SKM-1 treated with dmso at 0.1 percent for 144 hours (cell line): ENCODE results near the gene BIRC7.
"Not testable (repeated sequence)": the region's sequence is repeated elsewhere in the genome, so short reads cannot be mapped to it uniquely, and the experiment has no call there.

Experiments used
- DNase-seq: peaks from one replicate; lab custom pipeline; 2025; ENCODE audit not compliant: unreplicated experiment; lab: John Stamatoyannopoulos, UW

Gene BIRC7

DNA sequence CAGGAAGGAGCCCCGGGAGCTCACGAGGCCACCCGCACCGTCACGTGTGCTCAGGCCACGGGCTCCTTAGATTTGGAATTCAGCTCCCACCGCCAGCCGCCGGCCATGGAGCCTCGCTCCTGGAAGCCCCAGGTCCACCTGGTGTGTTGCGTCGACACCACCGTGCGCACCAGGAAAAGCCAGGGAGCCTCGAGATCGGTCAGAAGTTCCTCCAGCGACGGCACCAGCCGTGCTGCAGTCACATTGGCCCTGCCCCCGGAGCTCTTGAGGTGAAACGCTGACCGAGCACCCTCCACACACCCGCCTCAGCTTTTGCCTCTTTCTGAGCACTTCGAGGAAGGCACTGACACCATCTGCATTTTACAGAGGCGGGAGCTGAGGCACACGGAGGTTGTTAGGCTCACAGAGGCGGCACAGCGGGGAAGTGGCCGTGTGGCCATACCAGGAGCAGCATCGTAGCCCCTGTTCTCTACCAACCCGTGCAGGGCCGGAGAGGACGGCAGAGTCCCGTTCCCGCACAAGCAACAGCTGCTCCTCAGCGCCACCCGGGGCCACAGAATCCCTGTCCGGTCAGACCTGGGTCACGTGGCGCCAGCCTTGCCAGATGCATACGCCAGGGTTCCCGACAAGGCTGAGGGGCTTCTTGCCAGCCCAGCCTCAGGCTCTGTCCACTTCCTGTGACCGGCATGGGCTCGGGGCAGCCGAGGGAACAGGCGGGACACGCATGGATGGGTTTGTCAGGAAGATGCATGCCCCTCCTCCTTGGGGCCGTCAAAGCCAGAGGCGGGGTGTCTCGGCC is 11.0 kb downstream of the BIRC7 start:
- DNase-seq: no peak

DNA sequence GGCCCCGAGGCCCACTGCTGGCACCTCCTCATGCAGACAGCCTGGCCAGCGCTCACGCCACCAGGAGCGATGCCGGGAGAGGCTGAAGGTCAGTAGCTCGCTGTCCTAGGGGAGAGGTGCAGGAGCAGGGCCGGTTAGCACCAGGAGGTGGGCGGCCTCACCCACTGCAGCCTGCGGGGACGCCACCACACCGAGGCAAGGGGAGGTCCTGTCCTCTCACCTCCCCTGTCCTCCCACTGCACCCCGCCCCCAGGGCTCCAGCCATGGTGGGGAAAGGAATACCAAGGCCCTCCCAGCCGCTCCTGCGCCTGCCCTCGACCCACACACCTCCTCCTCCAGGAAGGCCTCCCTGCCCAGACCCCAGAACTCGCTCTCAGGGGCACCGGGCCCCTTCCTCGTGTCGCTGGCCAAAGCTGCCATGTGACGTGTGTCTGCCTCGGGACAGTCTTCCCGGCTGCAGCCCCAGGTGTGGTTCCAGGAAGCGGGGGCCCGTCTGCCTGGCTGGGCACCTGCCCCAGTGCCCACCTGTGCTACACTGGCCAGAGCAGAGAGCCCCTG is 12.0 kb downstream of the BIRC7 start:
- DNase-seq: no peak

DNA sequence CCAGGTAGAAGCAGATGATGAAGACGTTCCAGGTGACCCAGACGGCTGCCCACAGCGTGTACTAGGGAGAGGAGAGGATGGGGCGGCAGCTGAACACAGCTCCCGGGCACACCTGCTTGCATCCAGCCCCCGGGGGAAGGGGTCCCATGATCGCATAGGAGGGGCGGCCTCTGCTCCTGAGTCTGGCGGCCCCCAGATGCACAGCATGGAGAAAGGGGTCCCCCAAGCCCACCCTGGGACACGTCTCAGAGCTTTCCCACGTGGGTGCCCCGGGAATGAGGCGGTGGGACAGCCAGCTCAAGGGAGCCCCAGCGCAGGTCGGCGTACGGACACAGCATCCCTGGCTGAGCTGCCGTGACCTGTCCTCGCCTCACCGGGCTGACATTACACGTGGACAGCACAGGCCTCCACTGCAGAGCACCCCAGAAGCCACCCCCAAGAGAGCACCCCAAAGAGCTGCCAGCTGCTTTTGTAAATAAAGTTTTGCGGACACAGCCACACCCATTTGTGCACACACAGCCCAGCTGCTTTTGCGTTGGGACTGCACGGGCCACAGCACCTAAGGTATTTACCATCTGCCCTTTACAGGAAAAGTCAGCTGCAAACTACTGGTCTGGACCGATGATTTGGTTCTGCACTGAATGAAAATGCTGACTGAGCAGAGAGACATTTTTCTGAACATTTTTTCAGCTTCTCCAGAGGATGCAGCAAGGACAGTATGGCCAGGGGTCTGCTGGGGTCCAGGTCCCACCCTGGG is 13.3 kb downstream of the BIRC7 start:
- no peak for DNase-seq

DNA sequence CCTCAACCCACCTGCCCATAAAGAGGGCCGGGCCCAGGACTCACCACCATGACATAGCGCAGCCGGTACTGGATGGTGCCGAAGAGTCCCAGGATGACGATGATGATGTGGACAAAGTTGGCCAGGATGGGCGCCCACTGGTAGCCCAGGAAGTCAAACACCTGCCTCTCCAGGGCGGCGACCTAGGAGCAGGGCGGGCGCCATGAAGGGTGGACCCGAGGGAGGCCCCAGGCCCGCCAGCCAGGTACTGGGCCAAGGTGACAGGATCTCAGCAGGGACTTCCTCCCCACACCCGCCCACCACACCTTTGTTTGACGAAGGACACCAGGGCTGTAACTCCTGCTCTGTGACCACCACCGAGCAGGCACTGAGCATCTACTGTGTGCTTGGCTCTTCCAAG is 14.2 kb downstream of the BIRC7 start:
- DNase-seq: no peak

DNA sequence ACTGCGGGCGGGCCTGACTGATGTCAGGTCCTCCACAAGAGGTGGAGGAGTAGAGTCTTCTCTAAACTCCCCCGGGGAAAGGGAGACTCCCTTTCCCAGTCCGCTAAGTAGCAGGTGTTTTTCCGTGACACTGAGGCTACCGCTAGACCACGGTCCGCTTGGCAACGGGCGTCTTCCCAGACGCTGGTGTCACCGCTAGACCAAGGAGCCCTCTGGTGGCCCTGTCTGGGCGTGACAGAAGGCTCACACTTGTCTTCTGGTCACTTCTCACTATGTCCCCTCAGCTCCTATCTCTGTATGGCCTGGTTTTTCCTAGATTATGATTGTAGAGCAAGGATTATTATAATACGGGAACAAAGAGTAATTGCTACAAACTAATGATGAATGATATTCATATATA is 15.6 kb downstream of the BIRC7 start:
- DNase-seq: not testable (repeated sequence)

DNA sequence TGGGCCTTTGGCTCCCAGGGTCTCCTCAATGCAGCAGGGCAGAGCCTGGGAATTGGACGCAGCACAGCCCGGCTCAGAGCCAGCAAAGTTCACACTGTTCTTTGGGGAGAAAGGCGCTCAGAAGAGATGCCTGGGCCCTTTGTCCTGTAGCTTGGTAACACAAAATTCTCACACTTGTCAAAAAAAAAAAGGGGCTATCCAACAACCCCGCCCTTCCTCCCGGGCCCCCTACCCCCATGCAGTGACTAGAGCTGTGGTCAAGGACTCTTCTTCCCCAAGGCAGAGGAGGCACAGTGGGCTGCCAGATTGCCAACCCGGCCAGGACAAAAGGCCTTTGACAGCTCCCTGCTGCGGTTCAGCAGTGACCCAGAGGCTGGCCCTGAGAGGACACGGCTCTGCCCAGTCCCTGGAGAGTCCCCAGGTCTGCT is 16.6 kb downstream of the BIRC7 start:
- DNase-seq: no peak

DNA sequence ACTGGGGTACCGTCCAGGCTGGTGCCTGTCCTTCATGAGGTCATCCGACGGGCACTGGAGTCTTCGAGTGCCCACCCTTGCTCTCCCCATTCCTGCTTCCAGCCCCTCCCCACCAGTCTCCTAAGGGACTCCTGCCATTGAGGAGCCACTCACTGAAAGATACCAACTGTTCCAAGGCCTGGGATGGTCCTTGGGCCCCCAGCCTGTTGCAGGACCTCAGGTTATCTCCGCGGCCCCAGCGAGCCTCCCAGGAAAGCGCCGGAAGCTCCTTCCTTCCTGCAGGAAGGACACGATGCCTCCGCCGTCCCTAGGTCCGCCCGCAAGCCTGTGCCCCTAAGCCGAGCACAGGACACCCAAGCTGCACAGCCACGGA is 17.3 kb downstream of the BIRC7 start:
- no peak for DNase-seq

DNA sequence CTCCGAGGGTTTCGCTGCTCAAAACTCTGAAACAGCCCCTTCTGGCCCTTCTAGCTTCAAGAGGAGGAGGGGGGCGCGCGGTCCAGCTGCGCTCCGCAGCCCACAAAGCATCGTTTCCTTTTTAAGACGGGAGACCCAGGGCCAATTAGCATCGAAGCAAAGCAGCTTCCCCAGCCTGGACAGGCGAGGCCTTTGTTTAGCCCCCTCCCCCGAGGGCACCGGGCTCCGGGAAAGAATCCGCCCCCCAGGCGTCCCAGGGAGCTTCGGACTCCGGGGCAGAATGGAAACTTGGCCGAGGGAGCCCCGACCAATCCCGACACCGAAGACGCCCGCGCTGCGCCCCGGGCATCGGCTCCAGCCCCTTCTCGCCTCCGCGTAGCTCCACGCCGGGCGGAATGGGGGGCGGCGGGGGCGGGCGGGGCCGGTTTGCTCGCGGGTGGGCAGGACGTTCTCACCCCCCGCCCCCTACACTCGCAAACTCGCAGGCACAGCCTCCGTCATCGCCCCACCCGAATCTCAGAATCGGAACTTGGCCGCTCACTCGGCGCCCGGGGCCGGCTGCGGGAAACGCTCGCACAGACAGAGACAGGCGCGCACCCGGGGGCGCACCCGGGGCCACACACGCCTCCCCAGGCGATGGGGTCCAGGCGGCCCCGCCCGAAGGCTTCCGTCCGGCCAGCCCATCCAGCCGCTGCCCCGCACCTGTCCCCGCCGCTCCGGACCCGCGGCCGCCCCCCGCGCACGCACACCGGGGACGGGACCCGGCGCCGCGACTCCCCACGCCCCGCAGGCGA is 17.9 kb downstream of the BIRC7 start:
- DNase-seq: no peak

DNA sequence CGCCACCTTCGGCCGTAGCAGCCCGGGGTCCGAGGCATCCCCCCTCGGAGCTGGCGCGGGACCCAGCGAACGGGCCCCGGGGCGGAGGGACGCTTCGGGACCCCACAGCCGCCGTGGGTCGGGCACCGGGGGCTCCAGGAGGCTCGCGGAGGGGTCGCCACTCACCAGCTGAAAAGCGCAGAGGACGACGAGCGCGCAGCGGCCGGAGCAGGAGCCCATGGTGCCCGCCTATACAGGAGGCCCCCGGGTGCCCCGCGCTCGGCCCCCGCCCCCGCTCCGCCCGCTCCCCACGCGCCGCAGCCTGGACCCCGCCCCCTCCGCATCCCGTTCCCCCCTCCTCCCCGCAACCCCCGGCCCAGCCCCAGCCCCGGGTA is 18.5 kb downstream of the BIRC7 start, which contains the start of gene NKAIN4:
Gene NKAIN4, minus strand, starts transcription at position 232 of the 374 bp plus-strand sequence. Its CDS starts 13 bp downstream, at position 219.
- DNase-seq: no peak

DNA sequence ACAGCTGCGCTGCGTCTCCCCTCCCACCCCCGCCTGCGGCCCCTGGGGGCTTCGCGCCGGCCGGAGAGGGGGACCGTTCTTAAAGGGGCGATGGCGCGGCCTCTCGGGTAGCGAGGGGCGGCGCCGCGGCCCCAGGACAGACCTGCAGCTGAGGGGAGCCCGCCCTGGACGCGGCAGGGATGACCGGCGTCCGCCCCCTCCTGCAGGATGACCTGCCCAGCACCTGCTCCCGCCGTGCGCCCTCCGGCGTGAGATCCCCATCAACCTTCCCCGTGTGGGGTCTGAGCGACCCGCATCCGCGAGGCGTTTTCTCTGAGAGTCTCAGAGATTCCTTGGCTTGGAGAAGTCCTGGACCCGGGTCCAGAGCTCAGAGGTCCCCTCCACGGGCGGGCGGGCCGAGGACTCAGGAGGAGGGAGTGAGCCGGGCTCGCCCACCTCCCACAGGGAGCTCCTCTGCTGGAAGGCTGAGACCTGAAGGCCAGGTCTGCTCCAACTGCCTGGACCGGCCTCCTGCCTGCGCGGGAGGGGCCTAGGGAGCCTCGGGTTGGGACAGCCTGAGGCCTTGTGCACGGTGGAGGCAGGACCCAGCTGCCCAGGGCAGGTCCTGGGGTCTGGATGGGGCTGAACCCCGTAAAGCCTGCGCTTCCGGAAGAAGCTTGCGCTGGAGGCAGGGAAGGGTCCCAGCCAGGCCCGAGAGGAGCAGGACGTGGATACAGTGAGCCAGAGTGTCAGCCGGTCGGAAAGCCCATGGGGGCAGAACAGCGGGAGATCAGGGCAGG is 19.1 kb downstream of the BIRC7 start:
- no peak for DNase-seq

DNA sequence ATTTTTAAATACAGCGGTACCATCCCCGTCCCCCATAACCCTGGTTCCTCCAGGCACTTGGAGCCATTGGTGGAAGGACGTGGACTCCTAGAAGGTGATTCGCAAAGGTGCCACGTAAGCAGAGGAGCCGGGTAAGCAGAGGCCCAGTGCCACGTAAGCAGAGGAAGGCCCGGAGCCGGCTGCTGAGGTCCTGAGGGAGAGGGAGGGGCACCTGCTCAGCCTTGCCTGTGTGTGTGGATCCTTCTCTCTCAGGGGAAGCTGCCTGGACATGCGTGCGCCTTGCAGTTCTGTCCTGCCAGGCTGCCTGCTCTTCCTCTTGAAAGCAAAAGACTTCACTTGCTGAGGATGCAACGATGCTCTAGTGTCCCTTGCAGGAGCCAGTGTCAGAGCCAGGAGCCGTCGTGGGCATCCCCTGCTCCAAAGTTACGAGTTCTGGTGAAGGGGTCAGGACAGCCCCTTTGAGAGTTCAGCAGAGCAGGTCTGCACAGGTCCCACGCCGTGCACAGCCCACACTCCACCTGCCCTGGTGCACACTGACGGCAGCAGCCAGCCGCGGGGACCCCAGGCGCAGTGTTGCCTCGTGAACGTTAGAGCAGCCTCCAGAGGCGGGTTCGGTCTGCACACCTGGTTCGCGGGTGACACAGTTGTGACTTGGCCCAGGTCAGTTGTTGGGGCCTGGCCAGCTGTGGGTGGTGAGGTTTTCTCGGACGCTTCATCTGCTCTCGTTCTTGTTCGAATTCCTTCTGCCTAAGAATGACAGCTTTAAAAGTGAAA is 20.4 kb downstream of the BIRC7 start:
- DNase-seq: no peak

DNA sequence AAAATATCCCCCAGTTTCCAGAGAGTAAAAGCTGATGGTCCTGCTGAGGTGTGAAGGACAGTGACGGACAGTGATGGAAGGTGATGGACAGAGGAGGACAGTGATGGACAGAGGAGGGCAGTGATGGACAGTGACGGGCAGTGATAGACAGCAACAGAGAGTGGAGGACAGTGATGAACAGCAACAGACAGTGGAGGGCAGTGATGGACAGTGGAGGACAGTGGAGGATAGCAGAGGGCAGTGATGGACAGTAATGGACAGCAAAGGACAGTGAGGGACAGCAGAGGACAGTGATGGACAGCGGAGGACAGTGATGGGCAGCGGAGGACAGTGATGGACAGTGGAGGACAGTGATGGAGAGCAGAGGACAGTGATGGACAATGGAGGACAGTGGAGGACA is 21.2 kb downstream of the BIRC7 start:
- no peak for DNase-seq

DNA sequence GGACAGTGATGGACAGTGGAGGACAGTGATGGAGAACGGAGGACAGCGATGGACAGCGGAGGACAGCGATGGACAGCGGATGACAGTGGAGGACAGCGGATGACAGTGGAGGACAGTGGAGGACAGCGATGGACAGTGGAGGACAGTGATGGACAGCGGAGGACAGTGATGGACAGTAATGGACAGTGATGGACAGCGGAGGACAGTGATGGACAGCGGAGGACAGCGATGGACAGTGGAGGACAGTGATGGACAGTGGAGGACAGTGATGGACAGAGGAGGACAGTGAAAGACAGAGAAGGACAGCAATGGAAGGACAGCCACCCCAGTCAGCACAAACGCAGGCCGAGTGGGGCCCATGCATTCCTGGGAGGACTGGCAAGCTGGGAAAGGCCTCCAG is 21.9 kb downstream of the BIRC7 start:
- no peak for DNase-seq

DNA sequence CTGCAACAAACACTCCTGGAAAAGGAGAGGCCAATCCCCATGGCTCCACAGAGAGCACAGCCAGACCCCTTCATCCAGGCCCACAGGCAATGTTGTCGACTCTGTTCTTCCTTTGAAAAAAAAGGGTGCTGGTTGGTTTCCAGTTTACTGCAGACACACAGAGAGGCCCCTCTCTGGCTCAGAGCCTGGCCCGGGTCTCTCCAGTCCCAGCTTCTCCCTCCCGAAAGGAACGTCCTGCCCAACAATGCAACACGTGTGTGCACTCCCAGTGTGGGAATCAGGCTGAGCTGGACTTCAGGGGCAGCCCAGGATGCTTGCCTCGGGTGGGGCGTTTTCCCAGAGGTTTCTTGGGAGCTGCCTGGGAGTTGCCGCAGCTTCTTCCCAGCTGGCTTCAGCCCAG is 23.1 kb downstream of the BIRC7 start:
- no peak for DNase-seq

DNA sequence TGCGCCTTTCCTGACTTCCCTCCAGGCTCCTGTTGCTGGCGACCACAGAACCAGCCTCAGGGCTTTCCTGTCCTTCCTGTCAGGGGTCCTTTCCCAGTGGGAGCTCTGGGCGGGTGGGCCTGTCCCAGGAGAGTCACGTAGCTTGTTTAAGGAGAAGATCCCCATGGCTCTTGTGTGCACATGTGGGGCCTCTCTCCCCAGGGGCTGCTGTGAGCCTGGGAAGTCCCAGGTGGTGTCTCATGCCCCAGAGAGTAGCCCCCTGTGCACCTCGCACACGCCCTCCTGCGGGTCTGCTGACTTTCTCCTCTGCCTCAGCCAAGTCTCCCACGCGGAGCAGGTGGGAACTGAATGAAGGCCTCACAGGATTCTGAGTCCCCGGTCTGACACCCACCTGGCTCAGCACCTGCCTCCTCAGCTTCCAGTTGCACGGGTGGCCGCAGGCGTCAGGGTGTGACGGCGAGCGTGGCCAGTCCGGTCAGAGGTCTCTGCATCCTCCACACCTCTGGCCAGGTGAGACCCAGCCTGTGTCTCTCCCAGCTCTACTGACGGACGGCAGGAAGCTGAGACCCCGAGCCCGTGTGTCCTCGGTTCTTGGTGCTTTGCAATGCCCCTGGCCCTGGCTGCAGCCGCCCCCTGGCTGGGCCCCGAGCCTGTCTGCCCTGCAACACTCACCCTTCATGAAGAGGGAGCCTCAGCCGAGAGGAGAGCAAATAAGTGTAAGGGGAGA is 24.2 kb downstream of the BIRC7 start:
- no peak for DNase-seq

DNA sequence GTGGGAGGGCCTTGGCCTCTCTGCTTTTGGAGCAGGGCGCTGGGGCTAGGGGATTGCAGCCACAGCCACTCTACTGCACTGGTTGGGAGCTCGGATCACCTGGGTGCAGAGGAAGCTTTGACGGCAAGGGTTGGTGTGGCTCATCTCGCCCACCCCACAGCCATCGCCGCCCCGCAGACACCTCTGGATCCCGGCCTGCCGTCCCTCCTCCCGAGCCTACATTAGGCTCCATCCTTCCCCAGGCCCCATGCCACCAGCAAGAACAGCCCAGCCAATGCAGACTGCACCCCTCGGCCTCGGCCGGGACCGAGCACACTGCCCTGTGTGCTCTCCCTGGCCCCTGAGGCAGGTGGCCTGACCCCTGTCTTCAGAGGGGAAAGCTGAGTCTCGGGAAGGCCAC is 24.8 kb downstream of the BIRC7 start:
- no peak for DNase-seq

DNA sequence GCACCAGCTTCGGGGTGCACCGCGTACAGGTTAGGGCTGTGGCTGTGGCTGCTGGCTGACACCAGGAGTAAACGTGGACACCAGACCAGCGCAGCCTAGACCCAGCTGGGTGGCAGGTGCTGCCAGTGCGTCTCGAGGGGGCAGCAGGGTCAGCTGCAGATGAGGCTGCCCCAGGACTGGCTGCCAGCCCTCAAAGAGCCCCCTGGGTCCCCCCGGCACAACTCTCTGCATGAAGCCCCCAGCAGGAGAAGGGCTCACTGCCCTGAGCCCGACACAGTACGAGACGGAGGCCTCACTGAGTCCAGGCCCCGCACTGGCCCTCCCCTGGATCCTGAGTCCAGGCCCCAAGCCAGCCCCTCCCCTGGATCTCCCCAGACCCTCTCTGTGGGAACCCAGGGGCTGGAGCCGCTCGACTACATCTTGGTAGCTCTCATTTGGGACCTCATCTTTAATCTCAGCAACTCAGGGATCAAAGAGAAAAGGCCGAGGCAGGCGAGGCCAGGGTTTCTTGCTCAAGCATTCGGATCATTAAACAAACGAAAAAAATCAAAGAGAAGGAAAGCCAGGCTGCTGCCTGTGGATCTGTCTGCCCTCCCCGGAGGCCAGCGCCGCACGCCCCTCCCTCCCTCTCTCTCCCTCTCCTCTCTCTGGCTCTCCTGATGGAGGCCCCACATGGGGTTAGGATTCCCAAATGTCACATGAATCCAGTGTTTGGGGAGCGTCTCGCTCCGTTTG is 25.5 kb downstream of the BIRC7 start:
- DNase-seq: no peak

DNA sequence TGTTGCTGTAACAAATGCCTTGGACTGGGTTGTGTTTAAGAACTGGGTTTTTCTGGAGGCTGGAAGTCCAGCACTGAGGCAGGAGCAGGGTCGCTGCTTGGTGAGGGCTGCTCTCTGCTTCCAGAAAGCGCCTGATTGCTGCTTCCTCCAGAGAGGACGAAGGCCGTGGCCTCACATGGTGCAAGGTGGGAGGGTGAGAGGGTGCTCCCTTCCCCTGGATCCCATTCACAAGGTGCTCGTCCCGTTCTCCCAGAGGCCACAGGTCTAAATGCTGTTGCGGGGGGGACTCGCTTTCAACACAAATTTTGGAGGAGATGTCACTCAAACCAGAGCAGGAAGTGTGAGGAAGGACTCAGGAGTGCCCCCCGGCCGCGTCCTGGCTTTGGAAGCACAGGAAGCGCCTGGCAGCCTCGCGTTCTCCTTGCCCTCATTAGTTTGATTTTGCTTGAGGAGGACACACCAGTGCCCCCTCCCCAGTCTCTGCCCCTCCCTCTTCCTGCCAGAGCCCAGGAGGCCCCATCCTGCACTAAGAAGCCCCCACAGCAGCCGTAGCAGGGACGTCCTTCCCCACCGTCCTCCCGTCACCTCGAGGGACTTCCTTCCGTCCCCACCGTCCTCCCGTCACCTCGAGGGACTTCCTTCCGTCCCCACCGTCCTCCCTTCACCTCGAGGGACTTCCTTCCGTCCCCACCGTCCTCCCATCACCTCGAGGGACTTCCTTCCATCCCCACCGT is 26.3 kb downstream of the BIRC7 start:
- no peak for DNase-seq
